ENCODE data around the gene TMEM14A. TPM values are rescaled to one million over a fixed set of nuclear protein-coding genes. Genes with fewer than 3 reads are reported as not detected.

Gene TMEM14A
- total RNA-seq = 21.1 to 34.4 TPM (median 25.7 TPM) in 3 replicates
- long read RNA-seq, transcript TMEM14A-201 (5 exons, 992 nt) = major isoform, 38 of 42 reads
- long read RNA-seq, partial matches to known transcripts = 0 of 42 reads
- long read RNA-seq, other reads (novel, unspliced or antisense) = 4 of 42 reads

DNA sequence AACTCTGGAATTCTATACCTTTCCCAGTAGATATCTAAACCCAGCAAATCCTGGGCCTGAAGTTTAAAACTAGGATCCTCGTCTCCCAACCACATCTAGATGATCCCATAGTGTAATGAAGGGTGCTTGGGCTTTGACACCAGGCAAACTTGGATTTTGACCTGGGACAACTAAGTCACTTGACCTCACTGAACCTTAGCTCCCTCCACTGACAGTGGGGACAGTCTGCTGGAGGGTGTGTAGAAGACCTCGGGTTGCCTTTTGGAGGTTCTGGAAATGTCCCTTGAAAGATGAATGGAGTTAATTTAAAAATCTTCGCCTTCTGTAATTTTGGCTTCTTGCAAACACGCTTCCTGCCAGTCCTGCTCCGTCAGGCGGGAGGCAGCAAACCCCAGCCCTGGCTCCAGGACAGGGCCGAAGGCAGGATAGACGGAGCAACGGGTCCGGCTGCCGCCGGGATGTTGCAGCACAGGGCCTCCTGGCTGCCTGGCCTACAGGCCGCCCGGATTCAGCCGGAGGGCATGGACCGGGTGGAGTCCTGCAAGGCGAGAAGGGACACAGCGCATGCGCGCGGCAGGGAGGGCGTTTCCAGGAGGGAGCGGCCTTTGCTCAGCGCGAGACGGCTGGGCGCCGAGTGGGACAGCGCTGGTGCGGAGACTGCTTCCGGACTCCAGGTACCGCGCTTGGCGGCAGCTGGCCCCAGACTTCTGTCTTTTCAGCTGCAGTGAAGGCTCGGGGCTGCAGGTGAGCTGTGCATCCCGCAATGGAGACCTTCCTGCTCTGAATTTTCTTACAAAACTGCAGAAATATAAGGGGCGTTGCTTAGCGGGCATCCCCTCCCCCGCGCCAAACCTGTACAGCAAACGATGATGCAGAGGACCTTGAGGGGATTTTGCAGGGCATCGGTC lies at the start of gene TMEM14A:
Gene TMEM14A, plus strand, starts transcription at position 612 of the 908 bp plus-strand sequence. CDS start 5,990 bp downstream, outside the sequence.
- no peaks in the 10 kb centered on the region for H3K9me3 Mint-ChIP-seq (ENCODE audit: low read depth)
- H3K36me3 Mint-ChIP-seq (ENCODE audit: low read depth) = peaks cover 3% of the 10 kb centered on the region
- H3K4me3 Mint-ChIP-seq (ENCODE audit: unreplicated experiment) = peak within 1 kb of the TSS; percentile 85
- H3K27me3 Mint-ChIP-seq (ENCODE audit: low read depth) = no peaks in the 10 kb centered on the region
- TF ChIP-seq, protein P1, sequence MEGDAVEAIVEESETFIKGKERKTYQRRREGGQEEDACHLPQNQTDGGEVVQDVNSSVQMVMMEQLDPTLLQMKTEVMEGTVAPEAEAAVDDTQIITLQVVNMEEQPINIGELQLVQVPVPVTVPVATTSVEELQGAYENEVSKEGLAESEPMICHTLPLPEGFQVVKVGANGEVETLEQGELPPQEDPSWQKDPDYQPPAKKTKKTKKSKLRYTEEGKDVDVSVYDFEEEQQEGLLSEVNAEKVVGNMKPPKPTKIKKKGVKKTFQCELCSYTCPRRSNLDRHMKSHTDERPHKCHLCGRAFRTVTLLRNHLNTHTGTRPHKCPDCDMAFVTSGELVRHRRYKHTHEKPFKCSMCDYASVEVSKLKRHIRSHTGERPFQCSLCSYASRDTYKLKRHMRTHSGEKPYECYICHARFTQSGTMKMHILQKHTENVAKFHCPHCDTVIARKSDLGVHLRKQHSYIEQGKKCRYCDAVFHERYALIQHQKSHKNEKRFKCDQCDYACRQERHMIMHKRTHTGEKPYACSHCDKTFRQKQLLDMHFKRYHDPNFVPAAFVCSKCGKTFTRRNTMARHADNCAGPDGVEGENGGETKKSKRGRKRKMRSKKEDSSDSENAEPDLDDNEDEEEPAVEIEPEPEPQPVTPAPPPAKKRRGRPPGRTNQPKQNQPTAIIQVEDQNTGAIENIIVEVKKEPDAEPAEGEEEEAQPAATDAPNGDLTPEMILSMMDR (IDR thresholded peaks at IDR 0.05) = peak; percentile 63
- H3K27ac Mint-ChIP-seq (ENCODE audit: unreplicated experiment) = peak within 1 kb of the TSS; percentile 80
- peaks cover 29% of the 10 kb centered on the region for H3K4me1 Mint-ChIP-seq (ENCODE audit: low read depth)
- peak; percentile 98 for DNase-seq (ENCODE audit: low spot score)

DNA sequence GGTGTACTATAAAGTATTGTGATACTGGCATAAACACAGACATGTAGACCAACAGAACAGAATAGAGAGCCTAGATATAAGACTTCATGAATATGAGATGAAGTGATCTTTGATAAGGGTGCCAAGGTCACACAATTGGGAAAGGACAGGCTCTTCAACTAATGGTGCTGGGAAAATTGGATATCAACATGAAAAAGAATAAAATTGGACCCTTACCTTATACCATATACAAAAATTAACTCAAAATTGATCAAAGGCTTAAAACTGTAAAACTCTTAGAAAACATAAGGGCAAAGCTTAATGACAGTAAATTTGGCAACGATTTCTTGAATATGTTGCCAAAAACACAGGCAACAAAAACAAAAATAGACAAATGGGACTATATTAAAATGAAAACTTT lies 49.3 kb upstream of the TMEM14A start:
- TF ChIP-seq, protein P1 (IDR thresholded peaks at IDR 0.05) = no peak
- H3K36me3 Mint-ChIP-seq (ENCODE audit: low read depth) = no peaks in the 10 kb centered on the region
- H3K27ac Mint-ChIP-seq (ENCODE audit: unreplicated experiment) = no peak overlapping the region
- H3K4me1 Mint-ChIP-seq (ENCODE audit: low read depth) = peaks cover 17% of the 10 kb centered on the region
- H3K9me3 Mint-ChIP-seq (ENCODE audit: low read depth) = no peaks in the 10 kb centered on the region
- no peak overlapping the region for H3K4me3 Mint-ChIP-seq (ENCODE audit: unreplicated experiment)
- DNase-seq (ENCODE audit: low spot score) = no peak
- no peaks in the 10 kb centered on the region for H3K27me3 Mint-ChIP-seq (ENCODE audit: low read depth)

DNA sequence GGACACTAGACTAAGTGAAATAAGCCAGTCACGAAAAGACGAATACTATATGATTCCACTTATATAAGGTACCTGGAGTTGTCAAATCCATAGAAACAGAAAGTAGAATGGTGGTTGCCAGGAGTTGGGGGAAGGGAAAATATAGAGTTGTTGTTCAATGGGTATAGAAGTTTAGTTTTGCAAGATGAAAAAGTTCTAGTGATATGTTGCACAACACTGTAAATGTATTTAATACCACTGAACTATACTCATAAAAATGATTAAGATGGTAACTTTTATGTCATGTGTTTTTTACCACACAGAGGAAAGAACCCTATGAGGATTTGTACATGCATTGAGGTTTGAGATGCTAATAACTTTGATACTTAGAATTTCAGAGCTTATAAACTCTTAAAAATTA lies 48.1 kb upstream of the TMEM14A start:
- no peak overlapping the region for H3K4me3 Mint-ChIP-seq (ENCODE audit: unreplicated experiment)
- H3K36me3 Mint-ChIP-seq (ENCODE audit: low read depth) = no peaks in the 10 kb centered on the region
- H3K27me3 Mint-ChIP-seq (ENCODE audit: low read depth) = no peaks in the 10 kb centered on the region
- H3K27ac Mint-ChIP-seq (ENCODE audit: unreplicated experiment) = no peak overlapping the region
- no peaks in the 10 kb centered on the region for H3K9me3 Mint-ChIP-seq (ENCODE audit: low read depth)
- DNase-seq (ENCODE audit: low spot score) = no peak
- H3K4me1 Mint-ChIP-seq (ENCODE audit: low read depth) = peaks cover 6% of the 10 kb centered on the region
- TF ChIP-seq, protein P1 (IDR thresholded peaks at IDR 0.05) = no peak

- Mint-ChIP-seq H3K27me3 (ENCODE audit: low read depth) (no peaks in the 10 kb centered on the region), H3K36me3 (ENCODE audit: low read depth) (no peaks in the 10 kb centered on the region), H3K27ac (ENCODE audit: unreplicated experiment) (no peak overlapping the region), H3K4me3 (ENCODE audit: unreplicated experiment) (no peak overlapping the region), H3K4me1 (ENCODE audit: low read depth) (peaks cover 17% of the 10 kb centered on the region), H3K9me3 (ENCODE audit: low read depth) (no peaks in the 10 kb centered on the region)
- DNase-seq (ENCODE audit: low spot score) = no peak
- TF ChIP-seq, protein P1 (IDR thresholded peaks at IDR 0.05) = no peak
These were observed 38.9 kb upstream of the TMEM14A start for GRCh38 chr6:52632011-52632410.

GRCh38 chr6:52634211-52634610 lies 36.7 kb upstream of the TMEM14A start:
- Mint-ChIP-seq H3K27me3 (ENCODE audit: low read depth) (no peaks in the 10 kb centered on the region), H3K4me1 (ENCODE audit: low read depth) (peaks cover 17% of the 10 kb centered on the region), H3K9me3 (ENCODE audit: low read depth) (no peaks in the 10 kb centered on the region), H3K36me3 (ENCODE audit: low read depth) (no peaks in the 10 kb centered on the region), H3K4me3 (ENCODE audit: unreplicated experiment) (no peak overlapping the region), H3K27ac (ENCODE audit: unreplicated experiment) (peak overlapping the region; percentile 14)
- TF ChIP-seq, protein P1 (IDR thresholded peaks at IDR 0.05) = no peak
- DNase-seq (ENCODE audit: low spot score) = no peak

All from chondrocyte (in vitro differentiated cells).